H9 (cell line): ENCODE results near the gene CELA2A. TPM values are rescaled to one million over a fixed set of nuclear protein-coding genes. Genes with fewer than 3 reads are reported as not detected.

Experiments used
- DNase-seq: peaks from one replicate; pipeline ENCODE4 v3.0.0-alpha.2; 2017
- H2AFZ ChIP-seq: one replicate; pipeline ENCODE4 v1.6.1; 2013; ENCODE audit warnings: mild to moderate bottlenecking, low read length, control low read depth, moderate library complexity
- H2AK5ac ChIP-seq: 2 replicates; pipeline ENCODE4 v1.6.1; 2013; ENCODE audit warnings: low read length, control low read depth, mixed read lengths; ENCODE audit not compliant: insufficient read length
- H2BK120ac ChIP-seq: one replicate; pipeline ENCODE4 v1.6.1; 2013; ENCODE audit warnings: low read depth, mild to moderate bottlenecking, low read length, control low read depth, inconsistent platforms; ENCODE audit not compliant: poor library complexity, severe bottlenecking
- H2BK12ac ChIP-seq: 2 replicates; pipeline ENCODE4 v1.6.1; 2013; ENCODE audit warnings: low read length, control low read depth, mixed read lengths, low read depth; ENCODE audit not compliant: insufficient read length
- H2BK15ac ChIP-seq: 2 replicates; pipeline ENCODE4 v1.6.1; 2013; ENCODE audit warnings: low read depth, low read length, control low read depth
- H2BK20ac ChIP-seq: one replicate; pipeline ENCODE4 v1.6.1; 2013; ENCODE audit warnings: low read depth, mild to moderate bottlenecking, low read length, control low read depth, inconsistent platforms; ENCODE audit not compliant: poor library complexity, severe bottlenecking
- H2BK5ac ChIP-seq: 2 replicates; pipeline ENCODE4 v1.6.1; 2013; ENCODE audit warnings: low read length, control low read depth, mixed read lengths; ENCODE audit not compliant: insufficient read length
- H3K14ac ChIP-seq: 2 replicates; pipeline ENCODE4 v1.6.1; 2013; ENCODE audit warnings: low read length, control low read depth; ENCODE audit not compliant: insufficient read depth
- H3K18ac ChIP-seq: 2 replicates; pipeline ENCODE4 v1.6.1; 2013; ENCODE audit warnings: low read depth, mild to moderate bottlenecking, mixed read lengths, low read length, control low read depth; ENCODE audit not compliant: insufficient read length
- H3K23ac ChIP-seq: 2 replicates; pipeline ENCODE4 v1.6.1; 2013; ENCODE audit warnings: low read length, control low read depth, mixed read lengths, low read depth; ENCODE audit not compliant: insufficient read length
- H3K23me2 ChIP-seq: 2 replicates; pipeline ENCODE4 v1.6.1; 2013; ENCODE audit warnings: low read depth, mild to moderate bottlenecking, mixed read lengths, low read length, control low read depth; ENCODE audit not compliant: insufficient read length, poor library complexity, severe bottlenecking
- H3K27ac ChIP-seq: 2 replicates; pipeline ENCODE4 v1.5.1; 2013; ENCODE audit warnings: low read length, control low read depth, mixed read lengths, low read depth; ENCODE audit not compliant: insufficient read length
- H3K27me3 ChIP-seq: 2 replicates; pipeline ENCODE4 v1.6.1; 2013; ENCODE audit warnings: low read length, control low read depth, inconsistent platforms; ENCODE audit not compliant: insufficient read depth
- H3K4ac ChIP-seq: 2 replicates; pipeline ENCODE4 v1.6.1; 2013; ENCODE audit warnings: low read depth, mild to moderate bottlenecking, control low read depth, inconsistent platforms, low read length, moderate library complexity
- H3K4me1 ChIP-seq: 2 replicates; pipeline ENCODE4 v1.6.1; 2013; ENCODE audit warnings: low read length, control low read depth, inconsistent platforms; ENCODE audit not compliant: insufficient read depth
- H3K4me2 ChIP-seq: 2 replicates; pipeline ENCODE4 v1.6.1; 2013; ENCODE audit warnings: low read length, control low read depth, mixed read lengths; ENCODE audit not compliant: insufficient read length, insufficient read depth
- H3K56ac ChIP-seq: 2 replicates; pipeline ENCODE4 v1.6.1; 2013; ENCODE audit warnings: low read depth, mild to moderate bottlenecking, mixed read lengths, low read length, control low read depth; ENCODE audit not compliant: insufficient read length
- H3K79me1 ChIP-seq: 2 replicates; pipeline ENCODE4 v1.6.1; 2013; ENCODE audit warnings: low read depth, mild to moderate bottlenecking, moderate library complexity, low read length, control low read depth, inconsistent platforms; ENCODE audit not compliant: insufficient read depth, poor library complexity, severe bottlenecking
- H3K79me2 ChIP-seq: 2 replicates; pipeline ENCODE4 v1.6.1; 2013; ENCODE audit warnings: low read length, control low read depth, inconsistent platforms; ENCODE audit not compliant: insufficient read depth
- H3K9ac ChIP-seq: 2 replicates; pipeline ENCODE4 v1.6.1; 2013; ENCODE audit warnings: low read length, control low read depth, mixed read lengths; ENCODE audit not compliant: insufficient read length; ENCODE audit errors: extremely low read depth
- H3K9me3 ChIP-seq: one replicate; pipeline ENCODE4 v1.6.1; 2013; ENCODE audit warnings: low read depth, low read length, inconsistent platforms; ENCODE audit not compliant: control insufficient read depth
- H3T11ph ChIP-seq: one replicate; pipeline ENCODE4 v1.6.1; 2013; ENCODE audit warnings: mild to moderate bottlenecking, low read length, control low read depth, inconsistent platforms
- H4K20me1 ChIP-seq: one replicate; pipeline ENCODE4 v1.6.1; 2013; ENCODE audit not compliant: control insufficient read depth, insufficient read length, insufficient read depth
- H4K5ac ChIP-seq: 2 replicates; pipeline ENCODE4 v1.6.1; 2013; ENCODE audit warnings: low read depth, mild to moderate bottlenecking, mixed read lengths, low read length, control low read depth; ENCODE audit not compliant: insufficient read length
- H4K8ac ChIP-seq: replicated peaks from 2 replicates; pipeline ENCODE4 v1.6.1; 2013; ENCODE audit warnings: low read length, control low read depth, mixed read lengths, low read depth; ENCODE audit not compliant: insufficient read length
- H4K91ac ChIP-seq: 2 replicates; pipeline ENCODE4 v1.6.1; 2013; ENCODE audit warnings: low read depth, mild to moderate bottlenecking, moderate library complexity, mixed read lengths, low read length, control low read depth; ENCODE audit not compliant: insufficient read length
- H3K27ac Mint-ChIP-seq, 3 experiments: 2 replicates in 2 of 3; 3 replicates in 1 of 3; pipeline ENCODE4 v1.8.0; 2020 to 2021; ENCODE audit warnings: mixed read lengths in 3 of 3, mild to moderate bottlenecking in 1 of 3, moderate library complexity in 1 of 3
- H3K27me3 Mint-ChIP-seq: 2 replicates; pipeline ENCODE4 v1.8.0; 2021; ENCODE audit warnings: low read depth, mild to moderate bottlenecking, moderate library complexity, mixed read lengths
- H3K36me3 Mint-ChIP-seq, 3 experiments: 2 replicates in 2 of 3; 3 replicates in 1 of 3; pipeline ENCODE4 v1.8.0; 2020 to 2021; ENCODE audit warnings: low read depth in 3 of 3, mixed read lengths in 3 of 3; ENCODE audit not compliant: insufficient read depth in 1 of 3
- H3K4me1 Mint-ChIP-seq, 2 experiments: 2 replicates each; pipeline ENCODE4 v1.8.0; 2020; ENCODE audit warnings: mixed read lengths in 2 of 2
- H3K4me3 Mint-ChIP-seq, 2 experiments: 2 replicates in 1 of 2; 3 replicates in 1 of 2; pipeline ENCODE4 v1.8.0; 2020 to 2021; ENCODE audit warnings: mild to moderate bottlenecking in 2 of 2, mixed read lengths in 2 of 2, moderate library complexity in 1 of 2
- H3K9me3 Mint-ChIP-seq, 2 experiments: 2 replicates in 1 of 2; 3 replicates in 1 of 2; pipeline ENCODE4 v1.8.0; 2020; ENCODE audit warnings: mild to moderate bottlenecking in 2 of 2, mixed read lengths in 2 of 2, moderate library complexity in 1 of 2
- WGBS: extraction: QIAGEN DNeasy Blood & Tissue Kit; methylation state at CpG from one replicate; pipeline ENCODE4 v1.1.7; 2013; ENCODE audit warnings: missing lambda C conversion rate, low lambda C conversion rate, mixed read lengths; ENCODE audit not compliant: insufficient read length; ENCODE audit errors: extremely low coverage; 5-methylcytosine and 5-hydroxymethylcytosine counted together
- total RNA-seq: library from RNA; stranded (reverse); gene quantifications from 2 replicates; pipeline ENCODE4 v1.2.1, GENCODE V29; 2021
- TF ChIP-seq, protein P1 (sequence below): fragments of 200-600 bp; sonication (generic); conservative IDR thresholded peaks from 3 replicates; pipeline ENCODE4 v1.8.0; 2021; ENCODE audit warnings: antibody characterized with exemption, mild to moderate bottlenecking

CELA2A gene
- total RNA-seq, 1 experiment from 2014 or later = not detected

DNA sequence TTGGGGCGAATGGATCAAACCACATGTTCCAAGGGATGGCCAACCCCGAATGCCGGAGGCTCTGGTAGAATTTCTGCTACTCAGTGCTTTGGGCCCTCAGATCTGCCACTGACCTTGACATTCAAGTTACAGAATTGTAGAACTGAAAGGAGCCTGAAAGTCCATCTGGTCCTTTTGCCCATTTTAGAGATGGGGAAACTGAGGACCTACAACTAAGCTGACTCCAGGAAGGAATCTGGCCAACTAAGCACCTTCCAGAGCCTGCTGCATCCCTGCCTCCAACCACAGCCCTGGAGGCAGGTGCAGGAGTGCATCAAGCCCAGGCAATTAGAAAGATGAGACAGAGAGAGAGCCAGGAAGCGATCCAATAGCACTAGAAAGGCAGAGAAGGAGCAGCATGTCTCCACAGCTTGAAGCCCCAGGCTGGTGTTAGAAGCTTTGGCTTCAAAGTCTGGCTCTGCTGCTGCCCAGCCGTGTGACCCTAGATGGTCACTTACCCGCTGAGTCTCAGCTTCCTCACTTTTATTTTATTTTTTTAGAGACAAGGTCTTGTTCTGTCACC is 19.6 kb upstream of the CELA2A start:
- H3K27ac ChIP-seq = no peak overlapping the region
- no peaks in the 10 kb centered on the region for H3K79me2 ChIP-seq
- no peak overlapping the region for H3K9ac ChIP-seq
- H4K91ac ChIP-seq = no peak overlapping the region
- no peaks in the 10 kb centered on the region for H3K36me3 Mint-ChIP-seq
- no peak overlapping the region for H2BK15ac ChIP-seq
- no peak overlapping the region for H2BK12ac ChIP-seq
- no peak overlapping the region for H2BK120ac ChIP-seq
- no CpG with 5 or more reads among the region's 6 CpGs for WGBS
- H3K27me3 Mint-ChIP-seq = peaks cover 2% of the 10 kb centered on the region
- TF ChIP-seq, protein P1, sequence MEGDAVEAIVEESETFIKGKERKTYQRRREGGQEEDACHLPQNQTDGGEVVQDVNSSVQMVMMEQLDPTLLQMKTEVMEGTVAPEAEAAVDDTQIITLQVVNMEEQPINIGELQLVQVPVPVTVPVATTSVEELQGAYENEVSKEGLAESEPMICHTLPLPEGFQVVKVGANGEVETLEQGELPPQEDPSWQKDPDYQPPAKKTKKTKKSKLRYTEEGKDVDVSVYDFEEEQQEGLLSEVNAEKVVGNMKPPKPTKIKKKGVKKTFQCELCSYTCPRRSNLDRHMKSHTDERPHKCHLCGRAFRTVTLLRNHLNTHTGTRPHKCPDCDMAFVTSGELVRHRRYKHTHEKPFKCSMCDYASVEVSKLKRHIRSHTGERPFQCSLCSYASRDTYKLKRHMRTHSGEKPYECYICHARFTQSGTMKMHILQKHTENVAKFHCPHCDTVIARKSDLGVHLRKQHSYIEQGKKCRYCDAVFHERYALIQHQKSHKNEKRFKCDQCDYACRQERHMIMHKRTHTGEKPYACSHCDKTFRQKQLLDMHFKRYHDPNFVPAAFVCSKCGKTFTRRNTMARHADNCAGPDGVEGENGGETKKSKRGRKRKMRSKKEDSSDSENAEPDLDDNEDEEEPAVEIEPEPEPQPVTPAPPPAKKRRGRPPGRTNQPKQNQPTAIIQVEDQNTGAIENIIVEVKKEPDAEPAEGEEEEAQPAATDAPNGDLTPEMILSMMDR = no peak
- no peak overlapping the region for H2AFZ ChIP-seq
- H3T11ph ChIP-seq = no peak overlapping the region
- H3K79me1 ChIP-seq = no peaks in the 10 kb centered on the region
- H3K9me3 ChIP-seq = no peaks in the 10 kb centered on the region
- no peaks in the 10 kb centered on the region for H3K27me3 ChIP-seq
- no peak overlapping the region for H3K4me3 Mint-ChIP-seq
- no peaks in the 10 kb centered on the region for H3K23me2 ChIP-seq
- H3K9me3 Mint-ChIP-seq = no peaks in the 10 kb centered on the region; a peak in 2 of 5 replicates
- H3K27ac Mint-ChIP-seq = no peak overlapping the region; a peak in 1 of 7 replicates
- H3K23ac ChIP-seq = no peak overlapping the region
- H4K8ac ChIP-seq = no peak overlapping the region
- H3K18ac ChIP-seq = no peak overlapping the region
- DNase-seq = no peak
- no peak overlapping the region for H2BK20ac ChIP-seq
- no peak overlapping the region for H3K4me2 ChIP-seq
- H3K4ac ChIP-seq = no peak overlapping the region
- H4K5ac ChIP-seq = no peak overlapping the region
- no peak overlapping the region for H3K14ac ChIP-seq
- H2AK5ac ChIP-seq = no peak overlapping the region
- H3K4me1 Mint-ChIP-seq = peaks cover 5 to 14% of the 10 kb centered on the region in 2 experiments
- no peak overlapping the region for H2BK5ac ChIP-seq
- H4K20me1 ChIP-seq = no peaks in the 10 kb centered on the region
- H3K56ac ChIP-seq = no peak overlapping the region
- H3K4me1 ChIP-seq = no peaks in the 10 kb centered on the region
